ENCODE data around the gene LRRC47.

The LRRC47 gene

DNA sequence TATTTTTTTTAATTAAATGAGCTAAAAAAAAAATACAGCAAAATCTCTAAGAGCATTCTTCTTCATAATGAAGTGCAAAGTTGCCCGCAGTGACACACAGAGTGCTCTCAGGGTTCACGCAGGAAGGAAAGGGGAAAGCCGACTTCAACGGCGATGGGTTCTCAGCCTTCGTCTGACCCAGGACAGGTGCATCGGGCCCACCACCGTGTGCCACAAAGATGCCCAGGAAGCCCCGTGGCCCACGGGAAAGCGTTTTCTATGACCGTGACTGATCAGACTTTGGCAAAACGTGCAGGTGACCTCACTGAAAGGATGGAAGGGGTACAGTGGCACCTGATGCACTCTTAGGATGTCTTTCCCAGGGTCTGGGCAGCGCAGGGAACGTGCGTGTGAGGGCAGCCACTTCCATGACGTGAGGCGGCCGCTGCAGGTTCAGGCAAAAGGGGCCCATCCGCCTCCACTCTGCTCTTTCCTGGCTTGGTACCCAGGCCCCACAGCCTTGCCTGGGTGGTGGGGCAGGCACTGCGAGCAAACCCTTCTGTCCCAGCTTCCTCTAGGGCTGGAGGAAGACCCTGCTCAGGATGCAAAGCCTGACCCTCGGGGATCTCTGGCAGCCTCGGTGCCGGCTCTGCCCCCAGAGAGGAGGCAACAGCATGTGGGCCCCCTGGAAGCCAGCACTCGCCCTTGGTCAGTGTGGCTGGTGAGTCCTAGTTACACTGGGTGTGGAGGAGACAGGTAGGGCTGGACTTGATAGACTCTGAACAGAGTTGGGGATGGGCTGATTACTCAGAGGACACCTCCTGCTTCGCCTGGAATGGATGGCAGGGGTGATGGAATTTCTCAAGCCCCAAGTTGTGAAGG lies 8.3 kb downstream of the LRRC47 start:
- Histone ChIP-seq H3K4me2 (ENCODE audit: low read length) (no peak overlapping the region), H3K36me3 (ENCODE audit: insufficient read depth, low read length) (peaks cover 57% of the 10 kb centered on the region), H3K4me1 (ENCODE audit: insufficient read depth, low read length, severe bottlenecking) (no peaks in the 10 kb centered on the region), H3K79me2 (ENCODE audit: insufficient read depth, low read length) (peaks cover 8% of the 10 kb centered on the region; the same call in 1 of the 2 replicates), H2AFZ (ENCODE audit: low read length) (no peak overlapping the region), H3K9me2 (ENCODE audit: low read depth, low read length) (no peaks in the 10 kb centered on the region), H4K20me1 (ENCODE audit: insufficient read depth, low read length) (no peaks in the 10 kb centered on the region), H3K27ac (ENCODE audit: low read depth, low read length, poor library complexity, severe bottlenecking) (no peak overlapping the region), H3K4me3 (ENCODE audit: low read depth, low read length, poor library complexity, severe bottlenecking) (no peak overlapping the region), H3F3A (ENCODE audit: insufficient read depth, low read length) (no peaks in the 10 kb centered on the region), H3K9me3 (ENCODE audit: low read length) (no peaks in the 10 kb centered on the region), H3K27me3 (ENCODE audit: insufficient read depth, low read length) (no peaks in the 10 kb centered on the region), H3K9ac (ENCODE audit: low read length) (no peak overlapping the region)
- TF ChIP-seq EZH2 (IDR thresholded peaks at IDR 0.05; ENCODE audit: borderline replicate concordance, low read length) (no peak), CTCF (IDR thresholded peaks at IDR 0.05; ENCODE audit: low read length) (no peak)

DNA sequence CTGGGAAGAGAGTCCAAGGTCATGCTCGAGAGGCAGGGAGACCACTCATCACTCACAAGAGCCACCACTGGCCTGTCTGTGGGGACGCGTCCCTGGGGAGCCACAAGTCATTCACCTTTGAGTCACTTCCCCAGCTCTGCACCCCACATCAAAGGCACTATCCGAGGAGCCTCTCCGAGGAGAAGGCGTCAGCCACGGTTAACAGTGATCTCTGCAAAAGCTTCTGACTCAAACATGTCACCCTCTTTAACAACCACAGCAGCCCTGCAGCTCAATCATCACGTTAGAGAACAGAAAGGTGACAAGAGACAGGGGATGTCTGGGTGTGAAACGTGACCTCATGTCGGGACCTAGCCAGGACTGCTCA lies 9.0 kb downstream of the LRRC47 start:
- TF ChIP-seq CTCF (IDR thresholded peaks at IDR 0.05; ENCODE audit: low read length): no peak
- Histone ChIP-seq H3K4me2 (ENCODE audit: low read length) (no peak overlapping the region), H4K20me1 (ENCODE audit: insufficient read depth, low read length) (no peaks in the 10 kb centered on the region), H3K36me3 (ENCODE audit: insufficient read depth, low read length) (peaks cover 58% of the 10 kb centered on the region), H3K9me2 (ENCODE audit: low read depth, low read length) (no peaks in the 10 kb centered on the region), H2AFZ (ENCODE audit: low read length) (no peak overlapping the region), H3K79me2 (ENCODE audit: insufficient read depth, low read length) (peaks cover 6% of the 10 kb centered on the region; the same call in 1 of the 2 replicates), H3K9me3 (ENCODE audit: low read length) (no peaks in the 10 kb centered on the region), H3K27ac (ENCODE audit: low read depth, low read length, poor library complexity, severe bottlenecking) (no peak overlapping the region), H3K27me3 (ENCODE audit: insufficient read depth, low read length) (no peaks in the 10 kb centered on the region), H3K9ac (ENCODE audit: low read length) (no peak overlapping the region), H3K4me3 (ENCODE audit: low read depth, low read length, poor library complexity, severe bottlenecking) (no peak overlapping the region), H3F3A (ENCODE audit: insufficient read depth, low read length) (no peaks in the 10 kb centered on the region), H3K4me1 (ENCODE audit: insufficient read depth, low read length, severe bottlenecking) (no peaks in the 10 kb centered on the region)

GRCh38 chr1:3786468-3787348 lies 9.6 kb downstream of the LRRC47 start:
- H3K27ac ChIP-seq (ENCODE audit: low read depth, low read length, poor library complexity, severe bottlenecking): no peak overlapping the region
- no peak overlapping the region for H2AFZ ChIP-seq (ENCODE audit: low read length)
- H3K9me2 ChIP-seq (ENCODE audit: low read depth, low read length): no peaks in the 10 kb centered on the region
- H3K4me1 ChIP-seq (ENCODE audit: insufficient read depth, low read length, severe bottlenecking): no peaks in the 10 kb centered on the region
- H3K27me3 ChIP-seq (ENCODE audit: insufficient read depth, low read length): no peaks in the 10 kb centered on the region
- H3F3A ChIP-seq (ENCODE audit: insufficient read depth, low read length): no peaks in the 10 kb centered on the region
- H3K4me3 ChIP-seq (ENCODE audit: low read depth, low read length, poor library complexity, severe bottlenecking): no peak overlapping the region
- H3K36me3 ChIP-seq (ENCODE audit: insufficient read depth, low read length): peaks cover 59% of the 10 kb centered on the region
- no peak overlapping the region for H3K4me2 ChIP-seq (ENCODE audit: low read length)
- no peak for TF ChIP-seq EZH2 (IDR thresholded peaks at IDR 0.05; ENCODE audit: borderline replicate concordance, low read length)
- TF ChIP-seq CTCF (IDR thresholded peaks at IDR 0.05; ENCODE audit: low read length): no peak
- H3K9me3 ChIP-seq (ENCODE audit: low read length): no peaks in the 10 kb centered on the region
- no peaks in the 10 kb centered on the region for H4K20me1 ChIP-seq (ENCODE audit: insufficient read depth, low read length)
- no peak overlapping the region for H3K9ac ChIP-seq (ENCODE audit: low read length)
- 0 out of 2 replicates have a peak, but pooled peaks cover under 1% of the 10 kb centered on the region for H3K79me2 ChIP-seq (ENCODE audit: insufficient read depth, low read length)

All from OCI-LY1 (cell line).